ENCODE measurements around the gene PLPPR1.

The PLPPR1 gene

DNA sequence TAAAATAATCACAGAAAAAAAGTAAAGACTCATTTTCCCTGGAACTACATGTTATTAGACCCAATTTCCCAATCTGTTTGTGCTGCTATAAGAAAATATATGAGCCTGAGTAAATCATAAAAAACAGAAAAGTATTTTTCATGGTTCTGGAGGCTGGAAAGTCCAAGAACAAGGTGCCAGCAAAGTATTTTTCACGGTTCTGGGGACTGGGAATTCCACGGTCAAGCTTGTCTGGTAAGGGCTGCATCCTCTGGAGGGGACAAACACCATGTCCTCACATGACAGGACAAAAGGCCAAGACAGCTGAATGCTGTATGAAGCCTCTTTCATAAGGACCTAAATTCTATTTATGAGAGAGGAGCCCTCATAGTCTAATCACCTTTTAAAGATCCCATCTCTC, 172.3 kb downstream of the PLPPR1 start:
- peak overlapping the region; percentile 54 for H3K27ac ChIP-seq
- TF ChIP-seq, protein P1, sequence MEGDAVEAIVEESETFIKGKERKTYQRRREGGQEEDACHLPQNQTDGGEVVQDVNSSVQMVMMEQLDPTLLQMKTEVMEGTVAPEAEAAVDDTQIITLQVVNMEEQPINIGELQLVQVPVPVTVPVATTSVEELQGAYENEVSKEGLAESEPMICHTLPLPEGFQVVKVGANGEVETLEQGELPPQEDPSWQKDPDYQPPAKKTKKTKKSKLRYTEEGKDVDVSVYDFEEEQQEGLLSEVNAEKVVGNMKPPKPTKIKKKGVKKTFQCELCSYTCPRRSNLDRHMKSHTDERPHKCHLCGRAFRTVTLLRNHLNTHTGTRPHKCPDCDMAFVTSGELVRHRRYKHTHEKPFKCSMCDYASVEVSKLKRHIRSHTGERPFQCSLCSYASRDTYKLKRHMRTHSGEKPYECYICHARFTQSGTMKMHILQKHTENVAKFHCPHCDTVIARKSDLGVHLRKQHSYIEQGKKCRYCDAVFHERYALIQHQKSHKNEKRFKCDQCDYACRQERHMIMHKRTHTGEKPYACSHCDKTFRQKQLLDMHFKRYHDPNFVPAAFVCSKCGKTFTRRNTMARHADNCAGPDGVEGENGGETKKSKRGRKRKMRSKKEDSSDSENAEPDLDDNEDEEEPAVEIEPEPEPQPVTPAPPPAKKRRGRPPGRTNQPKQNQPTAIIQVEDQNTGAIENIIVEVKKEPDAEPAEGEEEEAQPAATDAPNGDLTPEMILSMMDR (conservative IDR thresholded peaks at IDR 0.05) = no peak

DNA sequence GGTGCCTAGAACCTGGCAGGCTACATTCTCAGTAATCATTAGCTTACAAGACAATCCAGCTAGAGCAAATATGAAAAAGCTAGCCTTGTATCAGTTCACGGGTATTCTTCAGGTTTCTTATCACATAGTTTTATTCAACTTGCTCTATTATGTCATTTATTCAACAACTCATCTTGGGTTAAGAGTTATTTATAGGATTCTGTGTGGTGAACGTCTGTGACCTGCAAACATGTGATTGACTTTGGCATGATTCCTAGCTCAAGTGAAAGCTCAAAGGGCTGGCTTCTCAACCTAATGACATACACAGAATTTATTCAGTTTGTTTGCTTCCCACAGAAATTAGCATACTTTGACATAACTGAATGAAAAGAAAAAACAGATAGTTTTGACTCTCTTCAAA, 173.1 kb downstream of the PLPPR1 start:
- H3K27ac ChIP-seq = peak overlapping the region; percentile 54
- TF ChIP-seq, protein P1 (conservative IDR thresholded peaks at IDR 0.05) = no peak

DNA sequence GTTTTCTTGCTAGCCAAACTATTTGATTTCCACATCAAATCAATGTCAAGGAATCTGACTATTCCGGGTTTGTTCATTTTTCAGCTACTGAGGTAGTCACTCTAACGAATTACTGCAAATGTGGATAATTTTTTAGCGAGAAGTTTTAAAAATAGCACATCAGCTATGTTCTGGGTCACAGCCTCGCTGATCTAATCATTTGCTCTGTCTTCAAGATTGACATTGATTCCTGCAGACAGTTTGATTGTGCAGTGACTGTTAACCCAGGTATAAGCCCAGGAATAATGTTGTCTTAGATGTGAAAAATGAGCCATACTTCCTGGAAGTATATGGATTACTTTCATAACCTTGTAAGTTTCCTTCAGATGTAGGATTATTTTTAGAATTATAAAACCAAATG, 181.1 kb downstream of the PLPPR1 start:
- TF ChIP-seq, protein P1 (conservative IDR thresholded peaks at IDR 0.05) = no peak
- H3K27ac ChIP-seq = no peak overlapping the region

DNA sequence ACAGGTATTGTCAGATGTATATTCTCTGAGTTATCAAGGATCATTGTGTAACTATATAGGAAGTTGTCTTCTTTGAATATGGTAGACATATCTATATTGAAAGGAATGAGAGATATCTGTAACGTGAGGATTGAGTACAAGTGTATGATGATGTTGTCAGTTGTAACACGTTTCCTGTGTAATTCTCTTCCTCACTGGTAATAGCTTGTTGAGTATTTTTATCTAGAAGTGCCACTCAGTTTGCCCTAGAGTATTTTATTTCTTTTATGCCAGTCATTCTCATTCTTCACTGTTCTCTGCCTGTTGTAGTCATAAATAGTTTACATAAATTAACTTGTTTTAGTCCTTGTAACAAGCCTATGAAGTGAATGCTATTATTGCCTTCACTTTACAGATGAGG, 184.1 kb downstream of the PLPPR1 start:
- H3K27ac ChIP-seq = no peak overlapping the region
- TF ChIP-seq, protein P1 (conservative IDR thresholded peaks at IDR 0.05) = no peak

DNA sequence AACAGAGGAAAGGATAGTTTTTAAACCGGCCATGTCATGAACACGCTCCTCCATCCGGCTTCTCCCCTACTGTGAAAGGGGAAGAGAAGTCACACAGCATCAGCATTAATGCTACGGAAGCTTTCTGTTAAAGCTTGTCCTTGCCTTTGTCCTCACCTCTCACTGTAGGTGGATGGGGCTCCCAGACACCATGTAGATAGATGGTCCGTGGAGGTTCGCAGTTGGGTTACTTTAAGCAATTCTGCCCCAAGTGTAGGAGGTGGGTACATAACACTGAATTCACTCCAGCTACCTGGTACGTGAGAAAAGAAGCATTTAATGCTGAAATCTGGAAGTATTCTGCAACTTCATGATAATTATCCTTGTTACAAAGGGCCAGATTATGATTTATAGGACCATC, 190.5 kb downstream of the PLPPR1 start:
- TF ChIP-seq, protein P1 (conservative IDR thresholded peaks at IDR 0.05) = no peak
- H3K27ac ChIP-seq = no peak overlapping the region

DNA sequence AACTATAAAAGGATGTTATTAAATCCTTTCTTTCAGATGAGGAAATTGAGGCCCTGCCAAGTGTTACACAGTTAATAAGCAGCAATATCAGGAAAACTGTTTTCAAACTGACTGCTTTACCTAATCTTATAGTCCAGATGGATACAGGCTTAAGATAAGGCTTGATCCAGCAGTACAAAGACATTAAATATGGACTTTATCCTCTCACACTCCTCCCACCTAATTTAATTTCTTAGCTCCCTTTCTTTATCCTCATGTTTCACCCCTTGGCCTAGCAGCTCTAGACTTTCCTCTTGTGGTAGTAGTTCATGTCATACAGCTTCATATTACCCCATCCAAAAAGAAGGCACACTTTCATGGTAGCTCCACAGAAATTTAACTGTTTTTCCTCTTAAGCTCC, 191.8 kb downstream of the PLPPR1 start:
- no peak overlapping the region for H3K27ac ChIP-seq
- TF ChIP-seq, protein P1 (conservative IDR thresholded peaks at IDR 0.05) = no peak

DNA sequence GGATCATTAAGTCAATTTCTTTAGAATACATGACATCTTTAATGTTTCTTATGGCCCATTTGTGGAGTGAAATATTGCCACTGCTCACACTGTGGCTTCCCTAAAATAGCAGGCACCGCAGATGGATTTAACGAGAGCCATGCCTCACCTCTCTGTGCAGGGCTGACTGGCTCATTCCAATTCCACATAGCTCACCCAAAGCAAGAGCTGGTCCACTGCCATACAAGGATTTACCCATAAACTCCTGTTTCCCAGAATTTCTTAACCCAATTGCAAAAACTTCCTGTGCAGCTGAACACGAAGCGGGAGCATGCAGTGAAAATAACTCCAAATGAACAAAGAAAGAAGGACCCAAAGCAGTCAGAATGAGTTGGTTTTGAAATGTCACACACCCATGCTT, 196.7 kb downstream of the PLPPR1 start:
- no peak overlapping the region for H3K27ac ChIP-seq
- TF ChIP-seq, protein P1 (conservative IDR thresholded peaks at IDR 0.05) = no peak

DNA sequence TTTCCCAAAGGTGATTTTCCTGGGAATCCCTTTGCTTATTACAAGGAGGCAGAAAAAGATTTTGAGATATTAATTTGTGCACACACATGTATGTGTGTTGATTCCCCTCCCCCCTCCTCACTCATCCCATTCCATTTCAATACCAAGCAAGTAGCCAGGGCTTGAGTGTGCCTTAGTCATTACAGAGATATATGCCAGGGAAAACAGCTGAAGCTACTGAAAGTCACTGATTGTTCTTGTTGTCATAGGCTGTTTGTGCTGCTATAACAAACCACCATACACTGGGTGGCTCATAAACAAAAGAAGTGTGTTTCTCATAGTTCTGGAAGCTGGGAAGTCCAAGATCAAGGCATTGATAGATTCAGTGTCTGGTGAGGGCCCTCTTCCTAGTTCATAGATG, 197.6 kb downstream of the PLPPR1 start:
- TF ChIP-seq, protein P1 (conservative IDR thresholded peaks at IDR 0.05) = no peak
- H3K27ac ChIP-seq = no peak overlapping the region

Measured in VCaP (cell line).